ENCODE results near the gene PCDHGC4. TPM values are rescaled to one million over a fixed set of nuclear protein-coding genes. Genes with fewer than 3 reads are reported as not detected.

The PCDHGC4 gene
- total and polyA plus RNA-seq, 2 of the 13 experiments (the other 11 are each of a cell fraction or from before 2014, with no cell fraction given), result 0.07 TPM; not detected in 1

- TF ChIP-seq PHF5A (CRISPR knock-in tag; IDR thresholded peaks at IDR 0.05; ENCODE audit: low read depth, unreplicated experiment) (no peak), SAP130 (CRISPR knock-in tag; IDR thresholded peaks at IDR 0.05; ENCODE audit: low read depth) (no peak), ZFP1 (CRISPR knock-in tag; IDR thresholded peaks at IDR 0.05) (no peak), KLF11 (CRISPR knock-in tag; IDR thresholded peaks at IDR 0.05) (no peak), HNRNPL (IDR thresholded peaks at IDR 0.05; ENCODE audit: low read depth, low read length) (no peak), NRL (CRISPR knock-in tag; IDR thresholded peaks at IDR 0.05; ENCODE audit: borderline replicate concordance) (no peak), NR3C1 (CRISPR knock-in tag; IDR thresholded peaks at IDR 0.05) (no peak), ZNF136 (CRISPR knock-in tag; IDR thresholded peaks at IDR 0.05; ENCODE audit: low read depth) (no peak), ZNF451 (CRISPR knock-in tag; IDR thresholded peaks at IDR 0.05) (no peak), ZNF33B (CRISPR knock-in tag; IDR thresholded peaks at IDR 0.05) (no peak), ZNF549 (CRISPR knock-in tag; IDR thresholded peaks at IDR 0.05) (no peak), RBAK (CRISPR knock-in tag; IDR thresholded peaks at IDR 0.05) (no peak), CBX5 (CRISPR knock-in tag; IDR thresholded peaks at IDR 0.05; ENCODE audit: borderline replicate concordance) (no peak), ZBTB8A (CRISPR knock-in tag; IDR thresholded peaks at IDR 0.05; ENCODE audit: borderline replicate concordance, low read depth) (no peak)
- TF ChIP-seq, protein P1, sequence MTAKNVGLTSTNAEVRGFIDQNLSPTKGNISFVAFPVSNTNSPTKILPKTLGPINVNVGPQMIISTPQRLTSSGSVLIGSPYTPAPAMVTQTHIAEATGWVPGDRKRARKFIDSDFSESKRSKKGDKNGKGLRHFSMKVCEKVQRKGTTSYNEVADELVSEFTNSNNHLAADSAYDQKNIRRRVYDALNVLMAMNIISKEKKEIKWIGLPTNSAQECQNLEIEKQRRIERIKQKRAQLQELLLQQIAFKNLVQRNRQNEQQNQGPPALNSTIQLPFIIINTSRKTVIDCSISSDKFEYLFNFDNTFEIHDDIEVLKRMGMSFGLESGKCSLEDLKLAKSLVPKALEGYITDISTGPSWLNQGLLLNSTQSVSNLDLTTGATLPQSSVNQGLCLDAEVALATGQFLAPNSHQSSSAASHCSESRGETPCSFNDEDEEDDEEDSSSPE (CRISPR knock-in tag; IDR thresholded peaks at IDR 0.05), result no peak
- ChIA-PET CTCF (ENCODE audit: low intra/inter-chr PET ratio, low total read pairs) (no interaction called here), POLR2A (no interaction called here)
- ATAC-seq, result no peak
- Histone ChIP-seq H3K27ac (ENCODE audit: extremely low read length, insufficient read depth, low read length) (no peak overlapping the region), H3K4me2 (ENCODE audit: low read depth, low read length) (no peak overlapping the region), H3K4me3 (replicated peaks in 1 of 3; ENCODE audit: insufficient read depth in 1 of 3, low read depth in 2 of 3, low read length in 3 of 3) (no peak overlapping the region), H3K9me3 (ENCODE audit: low read length) (no peaks in the 10 kb centered on the region), H3K9ac (ENCODE audit: insufficient read depth, low read depth, low read length) (no peak overlapping the region), H3K4me1 (ENCODE audit: insufficient read depth, low read length) (no peaks in the 10 kb centered on the region), H4K20me1 (ENCODE audit: insufficient read depth, low read length) (no peaks in the 10 kb centered on the region), H2AFZ (ENCODE audit: low read length) (no peak overlapping the region), H3K79me2 (ENCODE audit: insufficient read depth, low read length) (no peaks in the 10 kb centered on the region), H3K36me3 (replicated peaks in 1 of 2; ENCODE audit: control insufficient read depth in 1 of 2, insufficient read depth in 2 of 2, low read length in 2 of 2) (no peaks in the 10 kb centered on the region), H3K27me3 (ENCODE audit: control insufficient read depth in 1 of 2, insufficient read depth in 2 of 2, low read length in 2 of 2) (peaks cover 1 to 32% of the 10 kb centered on the region in 2 experiments; a peak in 4 of 5 replicates)
- intact Hi-C loops (cut with micrococcal nuclease; ENCODE audit: unreplicated experiment), result no loop called here
- WGBS (ENCODE audit: low lambda C conversion rate), result 62% methylated on average over 13 of the region's 13 CpGs
- no peak for FAIRE-seq
- BruUV-seq (replicated peaks), result no TSS peak
- no peak for DNase-seq (ENCODE audit: low spot score)
- in situ Hi-C loops (cut with HindIII; ENCODE audit: extremely low pct_ligation_motif_present, low pct_unique_long_range_greater_than_20kb), result no loop called here
These were observed 5.9 kb downstream of the PCDHGC4 start for GRCh38 chr5:141490771-141491170.

All from HepG2 (cell line).